ENCODE measurements around the gene ARL6IP6.

Gene ARL6IP6

DNA sequence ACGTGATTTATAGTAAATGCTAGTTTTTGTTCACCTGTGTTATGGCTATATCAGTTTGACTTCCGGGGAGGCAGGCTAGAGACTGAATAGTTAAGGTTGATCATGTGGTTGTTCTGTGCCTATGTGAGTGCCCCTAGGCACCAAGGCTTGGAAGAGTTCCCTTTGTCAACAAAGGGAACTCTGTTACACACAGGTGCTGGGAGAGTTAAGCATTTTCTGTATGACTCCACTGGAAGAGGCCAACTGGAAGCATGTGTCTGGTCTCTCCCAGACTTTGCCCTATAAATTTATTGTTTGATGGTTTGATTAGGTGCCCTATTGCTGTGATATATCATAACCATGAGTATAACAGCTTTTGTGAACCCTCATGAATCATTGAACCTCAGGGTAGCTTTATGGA, 63.8 kb downstream of the ARL6IP6 start:
- in situ Hi-C loops (cut with HindIII; ENCODE audit: low sequenced_read_pairs), result no loop called here
- no peak for DNase-seq (ENCODE audit: low read depth, low spot score)
- TF ChIP-seq, protein P1, sequence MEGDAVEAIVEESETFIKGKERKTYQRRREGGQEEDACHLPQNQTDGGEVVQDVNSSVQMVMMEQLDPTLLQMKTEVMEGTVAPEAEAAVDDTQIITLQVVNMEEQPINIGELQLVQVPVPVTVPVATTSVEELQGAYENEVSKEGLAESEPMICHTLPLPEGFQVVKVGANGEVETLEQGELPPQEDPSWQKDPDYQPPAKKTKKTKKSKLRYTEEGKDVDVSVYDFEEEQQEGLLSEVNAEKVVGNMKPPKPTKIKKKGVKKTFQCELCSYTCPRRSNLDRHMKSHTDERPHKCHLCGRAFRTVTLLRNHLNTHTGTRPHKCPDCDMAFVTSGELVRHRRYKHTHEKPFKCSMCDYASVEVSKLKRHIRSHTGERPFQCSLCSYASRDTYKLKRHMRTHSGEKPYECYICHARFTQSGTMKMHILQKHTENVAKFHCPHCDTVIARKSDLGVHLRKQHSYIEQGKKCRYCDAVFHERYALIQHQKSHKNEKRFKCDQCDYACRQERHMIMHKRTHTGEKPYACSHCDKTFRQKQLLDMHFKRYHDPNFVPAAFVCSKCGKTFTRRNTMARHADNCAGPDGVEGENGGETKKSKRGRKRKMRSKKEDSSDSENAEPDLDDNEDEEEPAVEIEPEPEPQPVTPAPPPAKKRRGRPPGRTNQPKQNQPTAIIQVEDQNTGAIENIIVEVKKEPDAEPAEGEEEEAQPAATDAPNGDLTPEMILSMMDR (IDR thresholded peaks at IDR 0.05; ENCODE audit: low read depth, low read length), result no peak
- H3K4me3 ChIP-seq (ENCODE audit: low read depth, low read length), result no peak overlapping the region

DNA sequence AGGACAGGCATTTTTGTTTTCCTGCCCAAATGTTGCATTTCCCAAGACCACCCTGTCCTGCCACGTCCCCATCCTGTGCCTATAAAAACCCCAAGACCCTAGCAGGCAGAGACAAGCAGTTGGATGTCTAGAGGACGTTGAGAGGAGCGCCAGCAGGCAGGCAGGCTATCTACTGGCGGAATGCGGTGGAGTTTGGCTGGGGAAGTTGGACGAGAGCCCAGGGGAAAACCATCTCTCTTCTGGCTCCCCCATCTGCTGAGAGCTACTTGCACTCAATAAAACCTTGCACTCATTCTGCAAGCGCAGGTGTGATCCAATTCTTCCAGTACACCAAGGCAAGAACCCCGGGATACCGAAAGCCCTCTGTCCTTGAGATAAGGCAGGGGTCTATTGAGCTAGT, 72.5 kb downstream of the ARL6IP6 start:
- TF ChIP-seq, protein P1 (IDR thresholded peaks at IDR 0.05; ENCODE audit: low read depth, low read length), result no peak
- H3K4me3 ChIP-seq (ENCODE audit: low read depth, low read length), result no peak overlapping the region
- no peak for DNase-seq (ENCODE audit: low read depth, low spot score)
- in situ Hi-C loops (cut with HindIII; ENCODE audit: low sequenced_read_pairs), result no loop called here

DNA sequence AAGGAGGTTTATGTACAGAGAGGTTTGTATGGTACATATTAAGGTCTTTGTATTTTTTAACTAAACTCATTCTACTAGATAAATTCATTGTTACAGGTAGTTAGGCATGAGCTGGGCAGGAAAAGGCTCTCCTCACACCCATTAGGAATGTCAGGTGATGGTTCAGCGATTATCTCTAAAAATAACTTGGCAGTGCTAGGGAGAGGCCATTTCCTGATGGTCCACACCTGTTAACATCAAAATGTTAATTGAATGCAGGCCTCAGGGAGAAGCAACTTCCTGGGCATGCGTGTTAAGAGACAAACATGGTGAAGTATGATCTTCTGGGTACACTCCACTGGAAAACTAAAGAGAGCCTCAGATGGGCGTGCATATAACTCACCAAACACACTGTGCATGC, 73.6 kb downstream of the ARL6IP6 start:
- H3K4me3 ChIP-seq (ENCODE audit: low read depth, low read length), result no peak overlapping the region
- DNase-seq (ENCODE audit: low read depth, low spot score), result no peak
- in situ Hi-C loops (cut with HindIII; ENCODE audit: low sequenced_read_pairs), result no loop called here
- TF ChIP-seq, protein P1 (IDR thresholded peaks at IDR 0.05; ENCODE audit: low read depth, low read length), result no peak

DNA sequence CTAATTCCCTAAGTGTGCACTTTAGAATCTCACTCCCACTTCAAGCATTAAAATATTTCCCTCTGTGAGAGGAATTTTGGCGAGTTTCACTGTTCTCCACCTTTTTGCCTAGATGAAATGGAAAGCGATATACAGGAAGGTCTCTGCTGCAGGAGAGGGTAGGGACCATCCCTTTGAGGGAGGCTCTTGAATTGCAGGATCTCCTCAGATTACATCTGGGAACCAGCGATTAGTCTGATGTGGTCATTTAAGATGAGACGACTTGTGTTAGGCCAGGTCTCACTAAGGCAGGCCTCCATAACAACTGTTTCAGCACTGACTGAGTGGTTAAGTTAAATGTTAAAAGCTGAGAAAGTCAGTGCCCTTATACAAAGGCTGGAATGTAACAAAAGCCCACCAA, 74.6 kb downstream of the ARL6IP6 start:
- TF ChIP-seq, protein P1 (IDR thresholded peaks at IDR 0.05; ENCODE audit: low read depth, low read length), result no peak
- no peak for DNase-seq (ENCODE audit: low read depth, low spot score)
- H3K4me3 ChIP-seq (ENCODE audit: low read depth, low read length), result no peak overlapping the region
- in situ Hi-C loops (cut with HindIII; ENCODE audit: low sequenced_read_pairs), result no loop called here

DNA sequence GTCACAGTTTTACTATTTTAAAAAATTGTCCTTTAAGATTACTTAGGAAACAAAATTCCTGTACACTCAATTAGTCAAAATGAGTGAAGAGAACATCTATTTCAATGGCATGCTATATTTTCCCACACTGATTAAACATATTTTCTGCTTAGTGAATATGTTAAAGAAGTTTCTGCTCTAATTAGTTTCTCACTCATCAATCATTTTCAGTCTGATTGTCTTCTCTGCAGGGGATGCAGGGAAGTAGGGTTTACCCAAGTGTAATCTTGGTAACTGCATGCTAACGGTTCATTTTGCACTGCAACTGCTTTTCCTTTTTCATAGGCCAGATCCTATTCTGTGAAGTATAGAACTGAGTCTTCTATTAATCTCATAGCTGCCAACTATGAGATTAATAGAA, 78.5 kb downstream of the ARL6IP6 start:
- in situ Hi-C loops (cut with HindIII; ENCODE audit: low sequenced_read_pairs), result no loop called here
- no peak for DNase-seq (ENCODE audit: low read depth, low spot score)
- no peak overlapping the region for H3K4me3 ChIP-seq (ENCODE audit: low read depth, low read length)
- TF ChIP-seq, protein P1 (IDR thresholded peaks at IDR 0.05; ENCODE audit: low read depth, low read length), result no peak

DNA sequence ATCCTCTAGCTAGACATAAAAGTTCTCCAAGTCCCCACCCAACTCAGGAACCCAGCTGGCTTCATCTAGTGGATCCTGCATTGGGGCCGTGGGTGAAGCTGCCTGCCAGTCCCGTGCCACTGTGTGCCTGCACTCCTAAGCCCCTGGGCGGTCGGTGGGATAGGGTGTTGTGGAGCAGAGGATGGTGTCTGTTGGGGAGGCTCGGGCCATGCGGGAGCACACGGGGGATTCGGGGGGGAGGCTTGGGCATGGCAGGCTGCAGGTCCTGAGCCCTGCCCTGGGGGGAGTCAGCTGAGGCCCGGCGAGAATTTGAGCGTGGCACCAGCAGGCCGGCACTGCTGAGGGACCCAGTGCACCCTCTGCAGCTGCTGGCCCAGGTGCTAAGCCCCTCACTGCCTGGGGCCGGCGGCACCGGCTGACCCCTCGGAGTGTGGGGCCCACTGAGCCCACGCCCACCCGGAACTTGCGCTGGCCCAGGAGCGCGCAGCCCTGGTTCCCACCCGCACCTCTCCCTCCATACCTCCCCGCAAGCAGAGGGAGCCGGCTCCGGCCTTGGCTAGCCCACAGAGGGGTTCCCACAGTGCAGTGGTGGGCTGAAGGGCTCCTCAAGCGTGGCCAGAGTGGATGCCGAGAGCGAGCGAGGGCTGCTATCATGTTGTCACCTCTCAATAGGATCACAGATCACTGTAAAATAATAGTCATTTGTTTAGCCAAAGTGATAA, 86.4 kb downstream of the ARL6IP6 start:
- TF ChIP-seq, protein P1 (IDR thresholded peaks at IDR 0.05; ENCODE audit: low read depth, low read length), result no peak
- no peak for DNase-seq (ENCODE audit: low read depth, low spot score)
- no peak overlapping the region for H3K4me3 ChIP-seq (ENCODE audit: low read depth, low read length)
- in situ Hi-C loops (cut with HindIII; ENCODE audit: low sequenced_read_pairs), result no loop called here
